Activated T-cell treated with anti-CD3 and anti-CD28 coated beads, Interleukin-2, amount 50 U/mL, for 72 hours (primary cell): Measurements from ENCODE around the gene CD300H. TPM values are rescaled to one million over a fixed set of nuclear protein-coding genes. Genes with fewer than 3 reads are reported as not detected.
"Not testable (repeated sequence)": the region's sequence is repeated elsewhere in the genome, so short reads cannot be mapped to it uniquely, and the experiment has no call there.

Experiments used
- ATAC-seq, 2 donors: fragments of 150-1000 bp; cut with Tn5 transposase; replicated peaks in 1 of 2; 2 replicates each; pipeline ENCODE4 v1.10.0; 2021; ENCODE audit warnings: moderate library complexity in 2 of 2, mild to moderate bottlenecking in 1 of 2
- DNase-seq, 2 donors: peaks; one replicate each; pipeline ENCODE4 v3.0.0; 2021 to 2022; ENCODE audit warnings: mixed read lengths in 1 of 2
- H3K27ac Mint-ChIP-seq: one replicate; pipeline ENCODE4 v1.8.0; 2022; ENCODE audit warnings: mild to moderate bottlenecking, moderate library complexity, mixed read lengths
- H3K27me3 Mint-ChIP-seq: one replicate; pipeline ENCODE4 v1.8.0; 2022; ENCODE audit warnings: low read depth, mixed read lengths
- H3K36me3 Mint-ChIP-seq, 2 donors: one replicate each; pipeline ENCODE4 v1.8.0; 2022; ENCODE audit warnings: mixed read lengths in 2 of 2, mild to moderate bottlenecking in 1 of 2; ENCODE audit not compliant: insufficient read depth in 2 of 2
- H3K4me1 Mint-ChIP-seq: one replicate; pipeline ENCODE4 v1.8.0; 2022; ENCODE audit warnings: low read depth, mixed read lengths
- H3K4me3 Mint-ChIP-seq, 2 donors: one replicate each; pipeline ENCODE4 v1.8.0; 2022; ENCODE audit warnings: mild to moderate bottlenecking in 2 of 2, mixed read lengths in 2 of 2, moderate library complexity in 2 of 2
- H3K9me3 Mint-ChIP-seq, 2 donors: one replicate each; pipeline ENCODE4 v1.8.0; 2022; ENCODE audit warnings: mixed read lengths in 2 of 2
- total RNA-seq, 2 donors: library from RNA; stranded (reverse); gene quantifications; one replicate each; pipeline ENCODE4 v1.2.3, GENCODE V29; 2022

The CD300H gene
- total RNA-seq, 2 donors from 2014 or later: not detected

GRCh38 chr17:74558402-74558801 lies 8.9 kb downstream of the CD300H start:
- not testable (repeated sequence) for H3K9me3 Mint-ChIP-seq, ATAC-seq, H3K4me3 Mint-ChIP-seq, H3K27ac Mint-ChIP-seq, DNase-seq, H3K4me1 Mint-ChIP-seq, H3K36me3 Mint-ChIP-seq, H3K27me3 Mint-ChIP-seq

- Mint-ChIP-seq H3K27ac (no peak overlapping the region), H3K36me3 (no peaks in the 10 kb centered on the region), H3K4me1 (peaks cover 9% of the 10 kb centered on the region), H3K9me3 (peaks cover 0 to 2% of the 10 kb centered on the region in 2 donors), H3K4me3 (no peak overlapping the region), H3K27me3 (peaks cover 4% of the 10 kb centered on the region)
- no peak for ATAC-seq
- no peak for DNase-seq
Observed at GRCh38 chr17:74555427-74555940, 11.8 kb downstream of the CD300H start.

- Mint-ChIP-seq H3K4me1 (peaks cover 9% of the 10 kb centered on the region), H3K36me3 (no peaks in the 10 kb centered on the region), H3K27me3 (peaks cover 4% of the 10 kb centered on the region), H3K4me3 (no peak overlapping the region), H3K27ac (no peak overlapping the region), H3K9me3 (peaks cover 0 to 2% of the 10 kb centered on the region in 2 donors)
- ATAC-seq (no peak), DNase-seq (no peak)
Observed at GRCh38 chr17:74554909-74555308, 12.4 kb downstream of the CD300H start.

- Mint-ChIP-seq H3K27ac (no peak overlapping the region), H3K27me3 (peaks cover 4% of the 10 kb centered on the region), H3K4me3 (no peak overlapping the region), H3K9me3 (peaks cover 0 to 2% of the 10 kb centered on the region in 2 donors), H3K36me3 (no peaks in the 10 kb centered on the region), H3K4me1 (peaks cover 12% of the 10 kb centered on the region)
- ATAC-seq (no peak), DNase-seq (no peak)
Observed at GRCh38 chr17:74552037-74552436, 15.3 kb downstream of the CD300H start.

GRCh38 chr17:74550602-74551001 lies 16.7 kb downstream of the CD300H start:
- no peak overlapping the region for H3K27ac Mint-ChIP-seq
- no peak overlapping the region for H3K4me3 Mint-ChIP-seq
- H3K36me3 Mint-ChIP-seq: no peaks in the 10 kb centered on the region
- no peaks in the 10 kb centered on the region for H3K9me3 Mint-ChIP-seq
- H3K27me3 Mint-ChIP-seq: peaks cover 4% of the 10 kb centered on the region
- ATAC-seq (no peak), DNase-seq (no peak)
- peaks cover 12% of the 10 kb centered on the region for H3K4me1 Mint-ChIP-seq

- no peaks in the 10 kb centered on the region for H3K36me3 Mint-ChIP-seq
- no peaks in the 10 kb centered on the region for H3K9me3 Mint-ChIP-seq
- H3K27me3 Mint-ChIP-seq: peaks cover 4% of the 10 kb centered on the region
- ATAC-seq: no peak
- H3K27ac Mint-ChIP-seq: no peak overlapping the region
- peaks cover 12% of the 10 kb centered on the region for H3K4me1 Mint-ChIP-seq
- no peak overlapping the region for H3K4me3 Mint-ChIP-seq
- no peak for DNase-seq
Observed at GRCh38 chr17:74549343-74549742, 18.0 kb downstream of the CD300H start.

GRCh38 chr17:74547736-74548135 lies 19.6 kb downstream of the CD300H start:
- Mint-ChIP-seq H3K36me3 (no peaks in the 10 kb centered on the region), H3K27me3 (peaks cover 4% of the 10 kb centered on the region), H3K9me3 (no peaks in the 10 kb centered on the region), H3K27ac (peak overlapping the region; percentile 12), H3K4me3 (no peak overlapping the region), H3K4me1 (peaks cover 12% of the 10 kb centered on the region)
- DNase-seq (peak; percentile 22 to 30), ATAC-seq (peak; percentile 46 to 69)

GRCh38 chr17:74547264-74547663 lies 20.0 kb downstream of the CD300H start:
- ATAC-seq: no peak
- Mint-ChIP-seq H3K4me1 (peaks cover 12% of the 10 kb centered on the region), H3K27ac (no peak overlapping the region), H3K9me3 (no peaks in the 10 kb centered on the region), H3K4me3 (no peak overlapping the region), H3K36me3 (no peaks in the 10 kb centered on the region), H3K27me3 (peaks cover 4% of the 10 kb centered on the region)
- no peak for DNase-seq

- peaks cover 4% of the 10 kb centered on the region for H3K27me3 Mint-ChIP-seq
- no peak for DNase-seq
Observed at GRCh38 chr17:74546586-74546985, 20.7 kb downstream of the CD300H start.

GRCh38 chr17:74545843-74546230 lies 21.5 kb downstream of the CD300H start, which contains the start of gene CD300C:
Gene CD300C, minus strand, starts transcription at chr17:74546115. Its CDS starts 333 bp downstream, at chr17:74545782.
- Mint-ChIP-seq H3K9me3 (no peaks in the 10 kb centered on the region), H3K27ac (no peak within 1 kb of the TSS), H3K27me3 (no peaks in the 10 kb centered on the region), H3K4me1 (peaks cover 12% of the 10 kb centered on the region), H3K4me3 (no peak within 1 kb of the TSS), H3K36me3 (no peaks in the 10 kb centered on the region)
- ATAC-seq (peak in 1 of 2 donors; percentile 42), DNase-seq (no peak)

More at GRCh38 chr17:74546586-74546985, 20.7 kb downstream of the CD300H start:
- Mint-ChIP-seq H3K27ac (no peak overlapping the region), H3K36me3 (no peaks in the 10 kb centered on the region), H3K4me1 (peaks cover 12% of the 10 kb centered on the region), H3K9me3 (no peaks in the 10 kb centered on the region), H3K4me3 (no peak overlapping the region)
- no peak for ATAC-seq

GRCh38 chr17:74544991-74545842 lies 22.1 kb downstream of the CD300H start:
- peaks cover 12% of the 10 kb centered on the region for H3K4me1 Mint-ChIP-seq
- ATAC-seq (no peak), DNase-seq (no peak)
- no peaks in the 10 kb centered on the region for H3K36me3 Mint-ChIP-seq
- no peaks in the 10 kb centered on the region for H3K9me3 Mint-ChIP-seq
- no peak overlapping the region for H3K4me3 Mint-ChIP-seq
- peaks cover 3% of the 10 kb centered on the region for H3K27me3 Mint-ChIP-seq
- H3K27ac Mint-ChIP-seq: no peak overlapping the region

- Mint-ChIP-seq H3K4me3 (no peak overlapping the region), H3K27ac (no peak overlapping the region), H3K36me3 (no peaks in the 10 kb centered on the region), H3K27me3 (peaks cover 12% of the 10 kb centered on the region), H3K4me1 (peaks cover 12% of the 10 kb centered on the region), H3K9me3 (no peaks in the 10 kb centered on the region)
- DNase-seq (no peak), ATAC-seq (no peak)
Observed at GRCh38 chr17:74543891-74544760, 23.2 kb downstream of the CD300H start.

- DNase-seq: no peak
- ATAC-seq: no peak
- Mint-ChIP-seq H3K27ac (no peak overlapping the region), H3K36me3 (no peaks in the 10 kb centered on the region), H3K27me3 (peaks cover 12% of the 10 kb centered on the region), H3K4me3 (no peak overlapping the region), H3K4me1 (peaks cover 11% of the 10 kb centered on the region), H3K9me3 (no peaks in the 10 kb centered on the region)
Observed at GRCh38 chr17:74543406-74543805, 23.9 kb downstream of the CD300H start.
